Spleen (tissue), 3 donors: Measurements from ENCODE around the gene FMOD.

ENCODE experiments used
- POLR2A ChIP-seq, 3 donors: fragments of 450-650 bp; IDR thresholded peaks; one replicate each; pipeline ENCODE4 v1.5.1; 2017; ENCODE audit warnings: antibody characterized with exemption in 3 of 3, mild to moderate bottlenecking in 1 of 3
- POLR2AphosphoS5 ChIP-seq, 3 donors: sonication (generic); formaldehyde crosslinking; IDR thresholded peaks; one replicate each; pipeline ENCODE4 v1.5.1; 2017; ENCODE audit warnings: antibody characterized with exemption in 3 of 3

DNA sequence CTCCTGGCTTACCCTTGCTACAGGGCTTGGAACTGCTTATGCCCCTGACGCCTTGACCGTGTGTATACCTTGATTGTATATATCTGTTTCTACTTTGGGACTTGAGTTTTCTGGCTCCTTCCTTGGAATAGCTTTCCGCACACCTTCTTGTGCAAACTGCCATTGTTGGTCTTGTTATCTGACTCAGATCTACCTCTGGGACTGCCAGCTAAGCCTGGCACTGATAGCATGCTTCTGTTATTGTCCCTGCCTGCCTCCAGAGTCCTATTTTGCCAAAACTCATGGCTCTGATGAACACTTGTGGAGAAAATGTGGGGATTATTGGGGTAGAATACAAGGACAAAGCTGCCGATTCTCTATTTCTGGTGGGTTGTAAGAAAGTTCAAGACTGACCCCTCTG lies 15.4 kb downstream of the FMOD start:
- no peak for TF ChIP-seq POLR2AphosphoS5 (IDR thresholded peaks at IDR 0.05)
- no peak for TF ChIP-seq POLR2A (IDR thresholded peaks at IDR 0.05)
